Measurements from ENCODE around the gene MEGF8.

MEGF8 gene

GRCh38 chr19:42288387-42288786 is 37.0 kb upstream of the MEGF8 start:
- no peak overlapping the region for H3K9ac ChIP-seq (ENCODE audit: low read length)
- H3K9me3 ChIP-seq (ENCODE audit: control insufficient read depth, low read length) = no peaks in the 10 kb centered on the region
- peaks cover 66% of the 10 kb centered on the region for H3K36me3 ChIP-seq (ENCODE audit: control insufficient read depth, insufficient read depth, low read length, severe bottlenecking)

GRCh38 chr19:42288881-42289555 is 36.4 kb upstream of the MEGF8 start:
- no peak for DNase-seq (ENCODE audit: low read depth)

More at GRCh38 chr19:42288387-42288786, 37.0 kb upstream of the MEGF8 start:
- Histone ChIP-seq H3K27me3 (replicated peaks; ENCODE audit: control insufficient read depth, insufficient read depth, low read length) (no peaks in the 10 kb centered on the region), H3K4me1 (ENCODE audit: control insufficient read depth, insufficient read depth, low read length) (peaks cover 19% of the 10 kb centered on the region), H3K4me3 (ENCODE audit: low read length) (no peak overlapping the region)
- no peak for DNase-seq (ENCODE audit: low read depth)

DNA sequence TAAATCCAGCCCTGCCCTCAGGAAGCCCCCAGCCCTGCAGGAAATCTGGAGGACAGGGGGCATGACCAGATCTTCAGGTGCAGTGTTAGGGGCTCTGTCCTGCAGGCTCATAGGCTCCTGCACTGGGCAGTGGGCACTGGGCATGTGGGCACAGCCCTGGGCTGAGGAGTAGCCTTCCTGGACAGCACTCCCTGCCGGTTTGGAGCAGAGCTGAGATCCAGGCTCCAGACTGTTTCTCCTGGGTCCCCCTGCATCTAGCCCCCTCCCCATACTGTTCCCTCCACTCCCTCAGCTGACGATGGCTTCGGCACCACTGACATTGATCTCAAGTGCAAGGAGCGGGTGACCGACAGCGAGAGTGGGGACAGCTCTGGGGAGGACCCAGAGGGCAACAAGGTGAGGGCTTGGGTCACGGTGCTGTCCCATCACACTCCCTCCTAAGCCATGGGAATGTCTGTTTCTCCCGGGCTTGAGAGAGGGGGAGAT is 35.8 kb upstream of the MEGF8 start:
- Histone ChIP-seq H3K9ac (ENCODE audit: low read length) (peak overlapping the region; percentile 29), H3K4me1 (ENCODE audit: control insufficient read depth, insufficient read depth, low read length) (peaks cover 17% of the 10 kb centered on the region), H3K36me3 (ENCODE audit: control insufficient read depth, insufficient read depth, low read length, severe bottlenecking) (peaks cover 77% of the 10 kb centered on the region), H3K27me3 (replicated peaks; ENCODE audit: control insufficient read depth, insufficient read depth, low read length) (no peaks in the 10 kb centered on the region), H3K9me3 (ENCODE audit: control insufficient read depth, low read length) (no peaks in the 10 kb centered on the region), H3K4me3 (ENCODE audit: low read length) (no peak overlapping the region)
- no peak for DNase-seq (ENCODE audit: low read depth)

More at GRCh38 chr19:42288881-42289555, 36.4 kb upstream of the MEGF8 start:
- H3K27me3 ChIP-seq (replicated peaks; ENCODE audit: control insufficient read depth, insufficient read depth, low read length) = no peaks in the 10 kb centered on the region
- H3K4me3 ChIP-seq (ENCODE audit: low read length) = no peak overlapping the region
- no peaks in the 10 kb centered on the region for H3K9me3 ChIP-seq (ENCODE audit: control insufficient read depth, low read length)
- peaks cover 71% of the 10 kb centered on the region for H3K36me3 ChIP-seq (ENCODE audit: control insufficient read depth, insufficient read depth, low read length, severe bottlenecking)
- H3K4me1 ChIP-seq (ENCODE audit: control insufficient read depth, insufficient read depth, low read length) = peaks cover 18% of the 10 kb centered on the region
- peak overlapping the region; percentile 29 for H3K9ac ChIP-seq (ENCODE audit: low read length)

GRCh38 chr19:42290136-42290522 is 35.3 kb upstream of the MEGF8 start:
- H3K9ac ChIP-seq (ENCODE audit: low read length) = no peak overlapping the region
- H3K36me3 ChIP-seq (ENCODE audit: control insufficient read depth, insufficient read depth, low read length, severe bottlenecking) = peaks cover 79% of the 10 kb centered on the region
- no peak for DNase-seq (ENCODE audit: low read depth)
- H3K9me3 ChIP-seq (ENCODE audit: control insufficient read depth, low read length) = no peaks in the 10 kb centered on the region
- peaks cover 12% of the 10 kb centered on the region for H3K4me1 ChIP-seq (ENCODE audit: control insufficient read depth, insufficient read depth, low read length)
- no peaks in the 10 kb centered on the region for H3K27me3 ChIP-seq (replicated peaks; ENCODE audit: control insufficient read depth, insufficient read depth, low read length)
- H3K4me3 ChIP-seq (ENCODE audit: low read length) = no peak overlapping the region

DNA sequence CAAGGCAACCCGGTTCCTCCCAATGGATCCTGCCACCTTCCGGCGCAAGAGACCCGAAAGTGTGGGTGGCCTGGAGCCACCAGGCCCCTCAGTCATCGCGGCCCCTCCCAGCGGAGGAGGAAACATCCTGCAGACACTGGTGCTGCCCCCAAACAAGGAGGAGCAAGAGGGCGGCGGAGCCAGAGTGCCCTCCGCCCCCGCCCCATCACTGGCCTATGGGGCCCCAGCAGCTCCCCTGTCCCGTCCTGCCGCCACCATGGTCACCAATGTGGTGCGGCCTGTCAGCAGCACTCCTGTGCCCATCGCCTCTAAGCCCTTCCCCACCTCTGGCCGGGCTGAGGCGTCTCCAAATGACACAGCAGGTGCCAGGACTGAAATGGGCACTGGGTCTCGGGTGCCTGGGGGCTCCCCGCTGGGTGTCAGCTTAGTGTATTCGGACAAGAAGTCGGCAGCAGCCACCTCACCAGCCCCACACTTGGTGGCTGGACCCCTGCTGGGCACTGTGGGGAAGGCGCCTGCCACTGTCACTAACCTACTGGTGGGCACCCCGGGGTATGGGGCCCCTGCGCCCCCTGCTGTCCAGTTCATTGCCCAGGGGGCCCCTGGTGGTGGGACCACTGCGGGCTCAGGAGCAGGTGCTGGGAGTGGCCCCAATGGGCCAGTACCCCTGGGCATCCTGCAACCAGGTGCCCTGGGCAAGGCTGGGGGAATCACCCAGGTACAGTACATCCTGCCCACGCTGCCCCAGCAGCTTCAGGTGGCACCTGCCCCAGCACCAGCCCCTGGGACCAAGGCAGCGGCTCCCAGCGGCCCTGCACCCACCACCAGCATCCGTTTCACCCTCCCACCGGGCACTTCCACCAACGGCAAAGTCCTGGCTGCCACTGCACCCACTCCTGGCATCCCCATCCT is 34.7 kb upstream of the MEGF8 start:
- Histone ChIP-seq H3K9ac (ENCODE audit: low read length) (no peak overlapping the region), H3K4me3 (ENCODE audit: low read length) (no peak overlapping the region), H3K27me3 (replicated peaks; ENCODE audit: control insufficient read depth, insufficient read depth, low read length) (no peaks in the 10 kb centered on the region), H3K4me1 (ENCODE audit: control insufficient read depth, insufficient read depth, low read length) (peaks cover 6% of the 10 kb centered on the region), H3K9me3 (ENCODE audit: control insufficient read depth, low read length) (no peaks in the 10 kb centered on the region), H3K36me3 (ENCODE audit: control insufficient read depth, insufficient read depth, low read length, severe bottlenecking) (peaks cover 86% of the 10 kb centered on the region)
- peak; percentile 32 for DNase-seq (ENCODE audit: low read depth)

- no peaks in the 10 kb centered on the region for H3K27me3 ChIP-seq (replicated peaks; ENCODE audit: control insufficient read depth, insufficient read depth, low read length)
- no peak for DNase-seq (ENCODE audit: low read depth)
- H3K36me3 ChIP-seq (ENCODE audit: control insufficient read depth, insufficient read depth, low read length, severe bottlenecking) = peaks cover 86% of the 10 kb centered on the region
- no peak overlapping the region for H3K4me3 ChIP-seq (ENCODE audit: low read length)
- no peaks in the 10 kb centered on the region for H3K9me3 ChIP-seq (ENCODE audit: control insufficient read depth, low read length)
- no peak overlapping the region for H3K9ac ChIP-seq (ENCODE audit: low read length)
- no peaks in the 10 kb centered on the region for H3K4me1 ChIP-seq (ENCODE audit: control insufficient read depth, insufficient read depth, low read length)
These were observed 34.0 kb upstream of the MEGF8 start for GRCh38 chr19:42291435-42291810.

DNA sequence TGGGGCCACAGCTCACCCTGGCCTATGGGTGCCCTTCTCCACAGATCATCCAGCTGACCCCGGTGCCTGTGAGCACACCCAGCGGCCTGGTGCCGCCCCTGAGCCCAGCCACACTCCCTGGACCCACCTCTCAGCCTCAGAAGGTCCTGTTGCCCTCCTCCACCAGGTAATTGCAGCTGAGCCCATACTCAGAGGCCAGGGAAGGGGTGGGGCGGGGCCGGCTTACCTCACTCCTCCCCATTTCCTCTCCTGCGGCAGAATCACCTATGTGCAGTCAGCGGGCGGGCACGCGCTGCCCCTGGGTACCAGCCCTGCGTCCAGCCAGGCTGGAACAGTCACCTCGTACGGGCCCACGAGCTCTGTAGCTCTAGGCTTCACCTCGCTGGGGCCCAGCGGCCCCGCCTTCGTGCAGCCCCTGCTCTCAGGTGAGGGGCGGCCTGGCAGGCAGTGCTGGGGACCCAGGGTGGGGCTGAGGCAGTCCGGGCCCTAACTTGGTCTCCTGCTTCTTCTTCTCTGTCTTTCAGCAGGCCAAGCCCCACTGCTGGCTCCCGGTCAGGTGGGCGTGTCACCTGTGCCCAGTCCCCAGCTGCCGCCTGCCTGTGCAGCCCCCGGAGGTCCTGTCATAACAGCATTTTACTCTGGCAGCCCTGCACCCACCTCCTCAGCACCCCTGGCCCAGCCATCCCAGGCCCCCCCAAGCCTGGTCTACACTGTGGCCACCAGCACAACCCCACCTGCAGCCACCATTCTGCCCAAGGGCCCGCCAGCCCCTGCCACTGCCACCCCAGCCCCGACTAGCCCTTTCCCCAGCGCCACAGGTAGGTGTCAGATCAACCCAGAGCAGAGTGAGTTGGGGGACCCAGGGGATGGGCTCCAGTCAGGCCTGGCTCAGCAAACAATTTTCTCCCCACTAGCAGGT is 33.1 kb upstream of the MEGF8 start:
- no peaks in the 10 kb centered on the region for H3K27me3 ChIP-seq (replicated peaks; ENCODE audit: control insufficient read depth, insufficient read depth, low read length)
- H3K4me1 ChIP-seq (ENCODE audit: control insufficient read depth, insufficient read depth, low read length) = no peaks in the 10 kb centered on the region
- no peak overlapping the region for H3K9ac ChIP-seq (ENCODE audit: low read length)
- no peak overlapping the region for H3K4me3 ChIP-seq (ENCODE audit: low read length)
- no peaks in the 10 kb centered on the region for H3K9me3 ChIP-seq (ENCODE audit: control insufficient read depth, low read length)
- H3K36me3 ChIP-seq (ENCODE audit: control insufficient read depth, insufficient read depth, low read length, severe bottlenecking) = peaks cover 81% of the 10 kb centered on the region
- no peak for DNase-seq (ENCODE audit: low read depth)

GRCh38 chr19:42292963-42293362 is 32.5 kb upstream of the MEGF8 start:
- H3K27me3 ChIP-seq (replicated peaks; ENCODE audit: control insufficient read depth, insufficient read depth, low read length) = no peaks in the 10 kb centered on the region
- H3K36me3 ChIP-seq (ENCODE audit: control insufficient read depth, insufficient read depth, low read length, severe bottlenecking) = peaks cover 74% of the 10 kb centered on the region
- no peaks in the 10 kb centered on the region for H3K4me1 ChIP-seq (ENCODE audit: control insufficient read depth, insufficient read depth, low read length)
- no peak overlapping the region for H3K4me3 ChIP-seq (ENCODE audit: low read length)
- no peak for DNase-seq (ENCODE audit: low read depth)
- no peak overlapping the region for H3K9ac ChIP-seq (ENCODE audit: low read length)
- no peaks in the 10 kb centered on the region for H3K9me3 ChIP-seq (ENCODE audit: control insufficient read depth, low read length)

DNA sequence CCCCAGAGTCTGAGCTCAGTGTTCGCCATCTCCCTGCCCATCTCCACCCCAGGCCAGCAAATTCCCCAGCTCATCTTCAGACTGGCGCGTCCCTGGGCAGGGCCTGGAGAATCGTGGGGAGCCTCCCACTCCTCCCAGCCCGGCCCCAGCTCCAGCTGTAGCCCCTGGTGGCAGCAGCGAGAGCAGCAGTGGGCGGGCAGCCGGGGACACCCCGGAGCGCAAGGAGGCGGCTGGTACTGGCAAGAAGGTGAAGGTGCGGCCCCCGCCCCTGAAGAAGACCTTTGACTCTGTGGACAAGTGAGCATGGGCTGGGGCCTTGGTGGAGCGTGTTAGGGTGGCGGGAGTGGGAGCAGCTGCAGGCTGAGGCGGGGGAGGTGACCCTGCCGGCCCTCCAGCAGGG is 31.9 kb upstream of the MEGF8 start:
- H3K27me3 ChIP-seq (replicated peaks; ENCODE audit: control insufficient read depth, insufficient read depth, low read length) = no peaks in the 10 kb centered on the region
- H3K9ac ChIP-seq (ENCODE audit: low read length) = no peak overlapping the region
- DNase-seq (ENCODE audit: low read depth) = no peak
- no peaks in the 10 kb centered on the region for H3K9me3 ChIP-seq (ENCODE audit: control insufficient read depth, low read length)
- H3K4me3 ChIP-seq (ENCODE audit: low read length) = no peak overlapping the region
- peaks cover 69% of the 10 kb centered on the region for H3K36me3 ChIP-seq (ENCODE audit: control insufficient read depth, insufficient read depth, low read length, severe bottlenecking)
- H3K4me1 ChIP-seq (ENCODE audit: control insufficient read depth, insufficient read depth, low read length) = no peaks in the 10 kb centered on the region

DNA sequence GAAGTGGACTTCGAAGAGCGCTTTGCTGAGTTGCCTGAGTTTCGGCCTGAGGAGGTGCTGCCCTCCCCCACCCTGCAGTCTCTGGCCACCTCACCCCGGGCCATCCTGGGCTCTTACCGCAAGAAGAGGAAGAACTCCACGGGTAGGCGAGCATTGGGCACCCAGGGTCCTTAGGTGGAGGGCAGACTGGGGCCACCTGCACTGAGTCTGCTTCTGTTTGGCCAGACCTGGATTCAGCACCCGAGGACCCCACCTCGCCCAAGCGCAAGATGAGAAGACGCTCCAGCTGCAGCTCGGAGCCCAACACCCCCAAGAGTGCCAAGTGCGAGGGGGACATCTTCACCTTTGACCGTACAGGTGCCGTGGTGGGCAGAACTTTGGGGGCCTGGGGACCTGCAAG is 31.5 kb upstream of the MEGF8 start:
- no peak overlapping the region for H3K4me3 ChIP-seq (ENCODE audit: low read length)
- H3K27me3 ChIP-seq (replicated peaks; ENCODE audit: control insufficient read depth, insufficient read depth, low read length) = no peaks in the 10 kb centered on the region
- no peaks in the 10 kb centered on the region for H3K4me1 ChIP-seq (ENCODE audit: control insufficient read depth, insufficient read depth, low read length)
- no peak overlapping the region for H3K9ac ChIP-seq (ENCODE audit: low read length)
- H3K36me3 ChIP-seq (ENCODE audit: control insufficient read depth, insufficient read depth, low read length, severe bottlenecking) = peaks cover 64% of the 10 kb centered on the region
- no peaks in the 10 kb centered on the region for H3K9me3 ChIP-seq (ENCODE audit: control insufficient read depth, low read length)
- no peak for DNase-seq (ENCODE audit: low read depth)

All from adipocyte (in vitro differentiated cells).